Inferior parietal cortex (tissue), 1 donor: ENCODE measurements around the gene ZC3H7B.

ENCODE experiments used
- DNase-seq: peaks from one replicate; pipeline ENCODE4 v3.0.0-alpha.2; 2016; ENCODE audit errors: extremely low spot score

Gene ZC3H7B

DNA sequence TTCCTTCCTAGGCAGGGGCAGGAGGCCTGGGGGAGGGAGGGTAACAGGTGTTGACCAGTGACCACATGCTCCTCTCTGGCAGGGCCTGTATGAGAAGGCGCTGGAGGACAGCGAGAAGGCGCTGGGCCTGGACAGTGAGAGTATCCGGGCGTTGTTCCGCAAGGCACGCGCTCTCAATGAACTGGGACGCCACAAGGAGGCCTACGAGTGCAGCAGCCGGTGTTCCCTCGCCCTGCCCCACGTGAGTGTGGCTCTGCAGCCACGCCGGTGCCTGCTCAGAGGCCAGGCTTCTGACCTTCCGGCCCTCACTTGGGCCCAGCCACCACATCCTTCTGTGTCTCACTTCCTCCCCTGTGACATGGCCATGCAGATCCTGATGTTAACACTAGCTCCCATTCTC is 25.8 kb downstream of the ZC3H7B start:
- peak; percentile 34 for DNase-seq

GRCh38 chr22:41330169-41330568 is 28.8 kb downstream of the ZC3H7B start:
- DNase-seq: no peak

GRCh38 chr22:41332217-41332939 is 31.1 kb downstream of the ZC3H7B start:
- no peak for DNase-seq

- DNase-seq: no peak
Measured at GRCh38 chr22:41333806-41334205, 32.5 kb downstream of the ZC3H7B start.

DNA sequence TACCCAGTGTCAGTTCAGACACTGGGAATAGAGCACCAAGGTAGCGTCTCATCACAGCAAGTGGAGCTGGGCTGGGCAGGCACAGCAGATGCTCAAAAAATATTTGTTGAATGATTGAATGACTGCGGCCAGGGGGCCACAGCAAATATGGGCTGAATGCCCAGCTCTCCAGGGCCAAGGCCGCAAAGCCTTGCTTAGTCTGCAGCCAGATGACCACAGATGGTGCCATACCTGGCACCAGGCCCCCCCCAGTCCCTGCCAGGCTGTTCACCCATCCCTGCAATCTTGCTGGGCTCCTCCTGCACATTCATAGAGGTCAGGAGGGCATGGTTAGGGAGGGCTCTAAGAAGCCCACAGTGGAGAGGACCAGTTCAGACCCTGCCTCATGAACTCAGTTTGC is 32.9 kb downstream of the ZC3H7B start:
- no peak for DNase-seq

GRCh38 chr22:41334951-41335635 is 33.8 kb downstream of the ZC3H7B start:
- no peak for DNase-seq

GRCh38 chr22:41338614-41339212 is 37.4 kb downstream of the ZC3H7B start:
- no peak for DNase-seq

- no peak for DNase-seq
Measured at GRCh38 chr22:41339823-41340222, 38.5 kb downstream of the ZC3H7B start.

- DNase-seq: no peak
Measured at GRCh38 chr22:41340357-41340756, 39.0 kb downstream of the ZC3H7B start.

DNA sequence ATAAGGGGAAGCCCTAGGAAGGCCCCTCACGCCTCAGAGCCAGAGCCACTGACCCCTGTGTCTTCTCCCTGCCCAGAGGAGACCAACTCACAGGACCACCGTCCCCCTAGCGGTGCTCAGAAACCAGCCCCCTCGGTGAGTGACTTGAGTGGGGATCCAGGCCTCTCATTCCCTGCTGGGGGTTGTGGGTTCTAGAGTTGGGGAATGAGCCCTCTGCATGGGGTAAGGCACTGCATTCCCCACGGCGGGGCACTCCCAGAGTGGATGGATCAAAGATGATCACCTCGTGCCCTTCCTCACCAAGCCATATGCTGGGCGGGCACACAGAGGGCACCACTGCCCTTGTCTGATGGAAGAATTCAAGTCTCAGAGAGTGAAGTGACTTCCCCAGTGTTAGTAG is 39.7 kb downstream of the ZC3H7B start:
- DNase-seq: no peak

DNA sequence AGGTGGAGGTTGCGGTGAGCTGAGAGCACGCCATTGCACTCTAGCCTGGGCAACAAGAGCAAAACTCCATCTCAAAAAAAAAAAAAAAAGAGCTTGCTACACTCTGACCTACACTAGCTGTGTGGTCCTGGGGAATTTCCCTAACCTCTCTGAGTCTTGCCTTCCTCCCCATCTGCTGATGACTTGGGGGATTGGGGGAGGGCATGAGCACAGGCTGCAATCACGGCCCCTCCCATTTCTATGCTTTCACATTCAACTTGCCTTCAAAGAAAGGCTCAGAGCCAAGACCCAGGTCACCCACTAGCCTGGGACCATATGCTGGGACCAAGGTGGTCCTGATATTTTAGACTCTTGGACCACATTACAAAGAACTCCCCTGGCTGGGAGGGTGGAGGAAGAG is 40.7 kb downstream of the ZC3H7B start:
- DNase-seq: no peak

DNA sequence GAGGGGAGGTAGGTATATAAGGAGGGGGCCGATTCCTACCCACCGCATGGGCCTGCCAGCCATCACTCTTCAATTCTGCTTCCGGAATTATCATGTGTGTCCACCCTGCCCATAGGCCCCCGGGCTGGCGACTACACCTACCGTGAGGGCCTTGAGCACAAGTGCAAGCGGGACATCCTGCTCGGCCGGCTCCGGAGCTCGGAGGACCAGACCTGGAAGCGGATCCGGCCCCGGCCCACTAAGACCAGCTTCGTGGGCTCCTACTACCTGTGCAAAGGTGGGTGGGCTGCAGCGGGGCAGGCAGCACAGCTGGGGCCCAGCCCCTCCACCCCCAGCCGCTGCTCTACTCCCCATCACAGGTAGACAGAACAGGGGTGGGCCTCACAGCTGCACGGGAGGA is 42.0 kb downstream of the ZC3H7B start:
- DNase-seq: no peak

DNA sequence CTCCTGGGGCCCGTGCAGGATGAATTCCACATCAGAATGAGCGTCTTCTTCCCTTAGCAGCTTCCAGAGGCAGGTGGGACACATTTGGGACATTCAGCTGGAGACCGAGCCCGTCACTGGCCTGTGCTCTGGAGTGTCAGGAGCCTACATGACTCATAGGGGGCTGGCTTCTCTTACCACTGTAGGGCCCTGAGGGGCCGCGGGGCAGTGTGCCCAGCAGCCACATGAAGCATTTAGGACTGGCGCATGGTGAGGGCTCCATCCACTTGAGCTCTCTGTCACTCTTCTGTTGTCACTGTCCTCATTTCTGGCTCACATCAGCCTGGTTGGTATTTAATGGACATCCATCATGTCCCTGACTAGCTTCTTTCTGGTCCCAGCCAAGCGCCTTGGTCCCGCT is 42.4 kb downstream of the ZC3H7B start:
- no peak for DNase-seq

GRCh38 chr22:41344189-41344788 is 43.0 kb downstream of the ZC3H7B start:
- DNase-seq: no peak

DNA sequence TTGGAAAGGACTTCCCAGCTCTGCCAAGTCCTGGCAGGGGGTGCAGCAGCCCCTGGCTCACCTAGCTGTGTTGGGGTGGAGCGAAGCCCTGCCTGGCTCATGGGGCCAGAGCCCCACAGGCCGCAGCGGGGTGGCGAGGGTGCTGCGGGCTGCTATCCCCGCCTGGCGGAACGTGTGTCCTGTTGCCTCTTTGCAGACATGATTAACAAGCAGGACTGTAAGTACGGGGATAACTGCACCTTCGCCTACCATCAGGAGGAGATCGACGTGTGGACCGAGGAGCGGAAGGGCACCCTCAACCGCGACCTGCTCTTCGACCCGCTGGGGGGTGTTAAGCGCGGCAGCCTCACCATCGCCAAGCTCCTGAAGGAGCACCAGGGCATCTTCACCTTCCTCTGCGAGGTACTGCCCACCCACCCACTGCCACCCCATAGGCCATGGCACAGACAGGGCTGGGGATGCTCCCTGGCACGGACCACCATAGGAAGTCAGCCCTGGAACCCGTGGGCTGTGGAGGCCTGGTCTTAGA is 44.5 kb downstream of the ZC3H7B start:
- DNase-seq: no peak

GRCh38 chr22:41347066-41347859 is 45.9 kb downstream of the ZC3H7B start:
- DNase-seq: no peak

DNA sequence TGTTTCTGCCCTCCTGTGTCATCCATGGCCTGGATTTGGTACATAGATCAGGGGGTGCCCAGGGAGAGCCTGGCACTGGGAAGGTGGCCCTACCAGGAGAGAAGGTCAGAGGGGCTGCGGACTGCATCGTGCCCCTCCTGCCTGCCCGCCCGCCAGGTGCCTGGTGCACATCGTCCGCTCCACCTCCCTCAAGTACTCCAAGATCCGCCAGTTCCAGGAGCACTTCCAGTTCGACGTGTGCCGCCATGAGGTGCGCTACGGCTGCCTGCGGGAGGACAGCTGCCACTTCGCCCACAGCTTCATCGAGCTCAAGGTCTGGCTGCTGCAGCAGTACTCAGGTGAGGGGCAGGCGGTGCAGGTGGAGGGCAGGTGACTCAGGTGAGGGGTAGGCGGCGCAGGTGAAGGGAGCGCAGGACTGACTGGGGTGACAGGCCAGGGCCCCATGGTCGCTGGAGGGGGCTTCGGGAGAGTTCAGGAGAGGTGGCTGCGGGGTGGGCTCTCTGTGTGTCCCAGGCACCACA is 47.7 kb downstream of the ZC3H7B start:
- no peak for DNase-seq

- DNase-seq: no peak
Measured at GRCh38 chr22:41350087-41350486, 48.8 kb downstream of the ZC3H7B start.

DNA sequence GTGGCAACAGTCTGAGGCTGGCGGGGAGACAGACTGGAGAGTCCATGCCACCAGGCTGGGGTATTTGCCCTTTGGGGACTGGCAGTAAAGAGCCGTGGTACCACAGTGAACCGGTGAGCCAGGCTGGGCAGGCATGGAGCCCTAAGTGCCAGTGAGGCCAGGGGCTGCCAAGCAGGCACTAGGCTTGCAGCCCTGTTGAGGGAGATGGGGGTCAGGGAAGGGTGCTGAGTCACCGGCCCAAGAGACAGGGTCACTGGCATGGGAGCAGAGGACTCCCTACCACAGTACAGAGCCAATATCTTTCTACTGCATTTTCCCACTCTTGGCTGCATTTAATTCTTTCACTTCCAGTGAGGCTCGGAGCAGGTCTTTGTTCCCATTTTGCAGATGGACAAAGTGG is 49.7 kb downstream of the ZC3H7B start:
- DNase-seq: no peak

GRCh38 chr22:41352058-41352457 is 50.7 kb downstream of the ZC3H7B start:
- no peak for DNase-seq

GRCh38 chr22:41353862-41354575 is 52.7 kb downstream of the ZC3H7B start:
- no peak for DNase-seq
